Right ventricle myocardium superior (tissue), 1 donor: ENCODE results near the gene NQO1. TPM values are rescaled to one million over a fixed set of nuclear protein-coding genes. Genes with fewer than 3 reads are reported as not detected.
"Not testable (repeated sequence)": the region's sequence is repeated elsewhere in the genome, so short reads cannot be mapped to it uniquely, and the experiment has no call there.

Source experiments
- ATAC-seq: fragments of 200-7000 bp; cut with Tn5 transposase; one replicate; pipeline ENCODE4 v1.9.1; 2020; ENCODE audit warnings: mild to moderate bottlenecking; ENCODE audit not compliant: poor library complexity
- DNase-seq: peaks from one replicate; pipeline ENCODE4 v3.0.0-alpha.2; 2020
- intact Hi-C: fragments of 100-400 bp; cut with DNase I; formaldehyde crosslinking; loops from one replicate; pipeline ENCODE4 v1.11.2; 2022
- long read RNA-seq: library from polyadenylated mRNA; unstranded; transcript quantifications from one replicate; pipeline ENCODE4 v2.0.0, GENCODE V29; 2021
- total RNA-seq: library from RNA; stranded (reverse); fragmentation: NEBNext Ultra II Directional; extraction: Animal tissue kit (Norgen Biotek cat#: 25700); gene quantifications from one replicate; pipeline ENCODE4 v1.2.1, GENCODE V29; 2021
- donor health status: DM: no; HTN: yes; CAD: no; lungs with severe emphysema.

Gene NQO1
- 45.8 TPM for total RNA-seq
- long read RNA-seq, transcript NQO1-201 (6 exons, 2,912 nt): major isoform, 30 of 39 reads
- long read RNA-seq, partial matches to known transcripts: 1 of 39 reads
- long read RNA-seq, other reads (novel, unspliced or antisense): 2 of 39 reads

DNA sequence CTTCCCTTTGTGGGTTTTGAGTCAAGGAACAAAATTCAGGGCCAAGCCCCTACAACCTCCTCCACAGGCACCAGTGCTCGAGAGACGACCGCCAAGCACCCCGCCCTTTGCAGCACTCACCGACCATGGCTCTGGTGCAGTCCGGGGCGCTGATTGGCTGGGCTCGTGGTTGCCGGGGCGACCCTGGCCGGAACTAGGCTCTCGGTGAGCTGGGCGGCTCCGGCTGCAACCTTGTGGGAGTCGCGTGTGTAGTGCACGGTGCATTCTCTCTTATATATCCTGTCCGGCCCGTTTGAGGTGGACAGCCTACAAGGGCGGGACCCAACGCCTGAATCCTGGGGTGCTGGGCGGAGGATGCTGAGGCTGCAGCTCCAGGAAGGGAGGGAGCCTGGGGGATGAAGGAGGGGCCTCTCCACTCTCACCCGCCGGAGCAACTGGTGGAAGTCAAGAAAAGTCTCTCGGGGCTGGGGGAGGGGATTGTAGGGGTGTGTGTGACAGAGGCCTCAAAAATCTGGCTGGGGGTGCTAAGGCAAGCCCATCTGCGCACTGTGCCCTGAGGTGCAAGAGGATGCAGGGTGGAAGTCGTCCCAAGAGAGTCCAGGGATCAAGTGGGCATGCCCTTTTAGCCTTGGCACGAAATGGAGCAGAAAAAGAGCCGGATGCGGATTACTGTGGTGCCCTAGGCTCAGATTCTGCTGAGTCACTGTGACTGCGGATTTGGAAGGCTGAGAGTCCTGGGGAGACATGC, at the start of gene NQO1:
NQO1 (minus strand) TSS at position 248 of the 748 bp plus-strand sequence; CDS start at position 127, 121 bp downstream.
- ATAC-seq (peak; percentile 97), DNase-seq (peak; percentile 97)
- intact Hi-C loops: no loop called here

DNA sequence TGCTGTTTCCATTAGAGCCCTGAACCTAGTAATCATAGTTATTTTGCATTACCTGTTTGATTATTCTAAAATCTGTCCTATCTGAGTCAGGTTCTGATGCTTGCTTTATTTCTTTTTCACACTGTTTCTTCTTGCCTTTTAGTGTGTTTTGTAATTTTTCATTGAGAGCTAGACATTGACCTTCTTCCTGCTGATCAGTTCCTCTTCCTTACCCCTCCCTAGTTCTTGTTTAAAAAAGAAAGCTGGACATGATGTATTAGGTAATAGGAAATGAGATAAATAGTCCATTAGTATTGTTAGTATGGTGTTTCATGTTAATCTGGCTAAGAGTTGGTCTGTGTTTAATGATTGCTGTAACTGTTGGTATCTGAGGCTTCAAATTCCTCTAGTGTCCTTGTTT, 49.2 kb upstream of the NQO1 start:
- DNase-seq: no peak
- no peak for ATAC-seq
- intact Hi-C loops: no loop called here

DNA sequence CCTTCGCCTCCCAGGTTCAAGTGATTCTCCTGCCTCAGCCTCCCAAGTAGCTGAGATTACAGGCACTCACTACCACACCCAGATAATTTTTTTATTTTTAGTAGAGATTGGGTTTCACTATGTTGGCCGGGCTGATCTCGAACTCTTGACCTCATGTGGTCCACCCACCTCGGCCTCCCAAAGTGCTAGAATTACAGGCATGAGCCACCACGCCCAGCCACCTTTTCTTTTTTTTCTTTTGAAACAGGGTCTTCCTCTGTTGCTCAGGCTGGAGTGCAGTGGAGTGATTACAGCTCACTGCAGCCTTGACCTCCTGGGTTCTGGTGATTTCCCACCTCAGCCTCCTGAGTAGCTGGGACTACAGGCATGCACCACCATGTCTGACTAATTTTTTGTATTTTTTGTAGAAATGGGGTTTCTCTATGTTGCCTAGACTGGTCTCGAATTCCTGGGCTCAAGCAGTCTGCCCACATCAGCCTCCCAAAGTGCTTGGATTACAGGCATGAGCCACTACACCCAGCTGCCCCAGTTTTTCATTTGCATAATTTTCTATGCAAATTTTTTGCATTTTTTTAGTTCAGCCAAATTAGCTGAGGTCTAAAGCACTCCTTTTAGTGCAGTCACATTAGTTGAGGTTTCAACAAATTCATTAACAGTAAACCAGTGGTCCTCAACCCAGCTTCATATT, 47.0 kb upstream of the NQO1 start:
- DNase-seq: no peak
- intact Hi-C loops: no loop called here
- no peak for ATAC-seq

DNA sequence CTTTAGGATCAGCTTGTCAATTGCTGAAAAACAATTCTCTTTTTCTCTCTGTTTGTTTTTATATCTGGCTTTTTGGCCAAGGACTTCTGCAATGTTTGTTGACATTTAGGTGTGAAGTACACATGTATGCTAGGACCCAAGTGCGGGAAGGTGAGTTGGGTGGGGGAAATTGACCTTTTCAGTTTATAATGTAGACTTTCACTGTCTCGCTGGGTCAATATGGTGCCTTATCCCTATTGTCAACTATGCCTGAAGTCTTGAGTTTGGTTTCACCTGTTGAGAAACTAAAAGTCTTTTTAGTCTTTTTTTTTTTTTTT, 45.2 kb upstream of the NQO1 start:
- ATAC-seq (no peak), DNase-seq (no peak)
- intact Hi-C loops: no loop called here

DNA sequence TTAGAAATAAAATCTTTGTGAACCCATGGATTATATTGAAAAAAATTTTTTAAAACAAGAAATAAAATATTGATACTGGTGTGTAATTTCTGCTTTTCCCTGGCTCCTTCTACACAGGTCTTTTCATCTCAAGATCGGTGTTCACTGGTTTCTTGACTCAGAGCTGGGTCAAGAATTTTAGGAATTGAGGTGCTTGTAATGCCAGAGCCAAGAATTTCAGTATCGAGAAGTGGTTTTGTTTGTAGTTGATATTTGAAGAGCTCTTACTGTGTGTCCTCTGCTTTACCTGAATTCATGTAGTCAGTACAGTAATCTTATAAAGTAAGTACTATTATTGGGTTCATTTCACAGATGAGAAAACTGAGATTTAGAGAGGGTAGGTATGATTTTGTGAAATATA, 43.0 kb upstream of the NQO1 start:
- DNase-seq (no peak), ATAC-seq (no peak)
- intact Hi-C loops: no loop called here

DNA sequence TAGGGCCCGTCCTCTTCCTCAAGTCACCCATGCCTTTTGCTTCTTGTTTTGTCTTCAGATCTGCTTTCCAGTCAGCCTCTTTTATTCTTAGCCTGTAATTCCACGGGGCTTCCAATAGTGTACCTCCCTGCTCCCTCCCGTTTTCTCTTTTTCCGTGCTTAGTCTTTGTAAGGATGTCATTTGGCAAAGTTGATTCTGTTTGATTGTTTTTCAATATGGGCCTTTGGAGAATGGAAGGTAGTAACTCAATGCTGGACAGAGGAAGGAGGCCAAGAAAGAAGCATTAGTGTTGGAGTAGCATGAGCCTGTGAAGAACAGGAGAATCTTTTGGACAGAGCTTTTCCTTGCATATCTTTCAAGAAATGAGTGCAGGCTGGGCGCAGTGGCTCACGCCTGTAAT, 42.3 kb upstream of the NQO1 start:
- ATAC-seq: no peak
- intact Hi-C loops: no loop called here
- DNase-seq: no peak

DNA sequence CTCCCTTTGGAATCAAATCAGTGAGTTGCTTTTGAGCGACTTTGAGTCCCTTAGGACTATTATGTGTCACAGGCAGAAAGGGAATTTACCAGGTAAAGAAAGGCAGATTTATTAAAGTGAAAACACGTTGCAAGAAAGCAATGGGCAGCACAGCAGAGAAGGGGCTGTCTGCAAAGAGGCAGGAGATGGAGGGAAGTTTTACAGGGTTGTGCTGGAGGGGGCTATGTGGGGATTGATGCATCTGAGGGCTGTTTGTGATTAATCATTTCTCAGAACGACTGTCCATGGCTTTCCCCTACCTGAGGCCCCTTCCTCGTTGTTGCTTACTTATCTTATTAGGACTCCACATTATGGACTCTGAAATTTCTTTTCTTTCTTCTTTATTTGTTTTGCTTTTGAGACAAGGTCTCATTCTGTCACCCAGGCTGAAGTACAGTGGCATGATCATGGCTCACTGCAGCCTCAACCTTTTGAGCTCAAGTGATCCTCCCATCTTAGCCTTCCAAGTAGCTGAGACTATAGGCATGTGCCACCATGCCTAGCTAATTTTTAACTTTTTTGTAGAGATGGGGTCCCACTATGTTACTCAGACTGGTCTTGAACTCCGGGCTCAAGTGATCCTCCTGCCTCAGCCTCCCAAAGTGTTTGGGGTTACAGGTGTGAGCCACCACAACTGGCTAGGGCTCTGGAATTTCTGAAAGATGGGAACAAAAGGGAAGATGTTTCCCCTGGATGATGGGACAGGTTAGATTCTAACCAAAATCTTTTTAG, 41.3 kb upstream of the NQO1 start:
- no peak for DNase-seq
- intact Hi-C loops: no loop called here
- ATAC-seq: no peak

DNA sequence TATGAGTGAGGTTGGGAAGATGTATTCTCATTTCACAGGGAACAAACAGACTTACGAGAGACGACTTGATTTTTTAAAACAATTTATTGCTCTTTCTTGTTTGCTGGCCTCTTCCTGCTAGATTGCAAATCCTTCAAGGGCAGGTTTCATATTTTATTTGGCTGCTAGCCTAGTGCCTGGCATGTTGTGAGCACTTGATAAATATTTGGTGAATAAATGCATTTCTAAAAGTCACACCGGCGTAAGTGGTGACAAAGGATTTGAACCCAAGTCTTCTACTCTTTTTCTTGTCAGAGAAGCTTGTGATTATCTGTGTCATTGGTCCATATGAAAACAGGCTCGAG, 37.2 kb upstream of the NQO1 start:
- ATAC-seq: no peak
- intact Hi-C loops: no loop called here

DNA sequence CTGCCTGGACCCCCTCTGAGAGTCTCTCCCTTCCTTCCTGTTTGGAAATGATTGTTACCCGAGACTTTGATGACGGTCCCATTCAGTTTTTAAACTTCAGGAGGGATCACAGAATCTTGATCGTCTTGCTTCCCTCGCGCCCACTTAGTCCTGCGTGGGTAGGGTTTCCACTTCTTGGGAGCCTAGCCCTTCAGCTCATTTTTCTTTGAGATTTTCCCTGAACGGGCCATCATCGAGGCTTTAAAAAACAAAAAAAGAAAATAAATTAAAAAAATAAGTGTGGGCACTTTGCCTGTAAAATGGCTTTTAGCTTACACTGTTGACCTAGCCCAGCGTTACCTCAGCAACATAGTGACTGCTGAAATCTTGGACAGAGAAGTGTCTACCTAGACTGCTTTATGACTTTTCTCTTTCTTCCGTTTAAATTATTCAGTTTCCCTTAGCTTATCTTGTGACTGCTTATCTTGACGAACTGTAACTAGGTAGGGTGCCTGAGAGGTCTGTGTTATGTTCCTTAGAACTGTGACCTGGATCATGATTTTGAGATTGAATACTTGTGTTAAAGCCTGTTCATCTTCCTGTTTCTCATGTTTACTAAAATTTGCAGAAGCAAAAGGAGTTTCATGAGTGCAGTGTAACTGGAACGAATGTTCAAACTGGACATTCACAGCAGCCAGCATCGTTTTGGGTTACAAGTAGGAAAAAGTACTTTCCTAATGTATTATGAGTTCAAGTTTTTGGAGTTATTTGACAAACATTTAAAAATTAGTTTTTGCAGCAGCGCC, 36.6 kb upstream of the NQO1 start:
- no peak for DNase-seq
- intact Hi-C loops: no loop called here
- ATAC-seq: peak; percentile 42

More for the DNA sequence above, 37.2 kb upstream of the NQO1 start:
- no peak for DNase-seq

DNA sequence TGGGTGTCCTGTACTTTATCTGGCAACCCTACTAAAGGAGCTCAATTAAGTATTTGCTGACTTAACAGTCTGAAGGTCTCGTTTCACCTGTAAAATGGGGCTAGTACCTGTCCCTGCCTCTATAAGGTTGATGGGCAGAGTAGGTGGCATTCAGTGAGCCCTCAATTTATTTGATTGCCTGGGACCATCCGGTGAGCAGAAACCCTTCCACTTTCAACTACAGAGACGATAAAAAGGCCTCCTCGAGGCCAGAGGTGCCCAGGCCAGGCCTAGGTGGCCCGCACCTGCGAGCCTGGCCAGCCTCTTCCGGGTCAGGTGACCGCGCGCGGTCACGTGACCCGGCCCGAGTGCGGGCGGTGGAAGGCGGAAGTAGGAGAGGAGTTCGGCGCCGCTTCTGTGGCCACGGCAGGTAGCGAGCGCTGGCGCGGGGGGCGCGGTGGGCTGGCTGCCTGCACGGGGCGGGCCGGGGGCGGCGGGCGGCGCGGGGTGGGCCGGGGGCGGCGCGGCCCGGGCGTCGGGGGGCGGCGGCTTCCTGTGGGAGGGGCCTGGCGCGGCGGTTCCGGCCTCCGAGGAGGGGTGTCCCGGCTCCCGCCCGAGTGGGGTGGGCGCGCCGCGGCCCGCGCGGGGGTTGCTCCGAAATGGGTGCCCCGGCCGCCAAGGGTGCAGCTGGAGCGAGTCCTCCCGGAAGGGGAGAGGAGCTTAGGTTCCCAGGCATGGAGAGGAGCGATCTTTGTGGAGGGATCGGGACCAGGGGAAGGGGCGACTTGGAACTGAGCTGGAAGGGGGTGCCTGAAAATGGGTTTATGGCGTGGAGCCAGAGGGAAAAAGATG, 35.8 kb upstream of the NQO1 start, which contains the start of gene WWP2:
WWP2 (plus strand) TSS at position 350 of the 831 bp plus-strand sequence. CDS start 24,679 bp downstream, outside the sequence.
- intact Hi-C loops: no loop called here
- ATAC-seq (peak; percentile 87), DNase-seq (peak; percentile 83)

DNA sequence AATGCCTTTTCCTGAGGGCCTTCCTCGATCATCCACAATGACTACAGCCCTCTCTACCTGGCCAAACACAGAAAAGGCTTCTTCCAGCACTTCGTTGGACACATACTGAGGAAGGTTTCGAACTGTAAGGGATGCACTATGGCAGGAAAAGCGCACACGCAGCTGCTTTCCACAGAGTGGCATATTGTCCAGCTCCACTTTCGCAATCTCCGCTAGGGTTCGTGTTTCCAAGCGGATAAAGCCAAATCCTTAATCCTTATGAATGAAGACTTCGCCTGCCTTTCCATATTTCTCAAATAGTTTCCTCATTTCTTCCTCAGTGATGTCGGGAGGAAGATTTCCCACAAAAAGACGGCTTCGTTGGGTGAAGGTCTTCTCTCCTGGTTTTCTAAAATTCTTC, 31.0 kb upstream of the NQO1 start:
- not testable (repeated sequence) for DNase-seq, ATAC-seq

DNA sequence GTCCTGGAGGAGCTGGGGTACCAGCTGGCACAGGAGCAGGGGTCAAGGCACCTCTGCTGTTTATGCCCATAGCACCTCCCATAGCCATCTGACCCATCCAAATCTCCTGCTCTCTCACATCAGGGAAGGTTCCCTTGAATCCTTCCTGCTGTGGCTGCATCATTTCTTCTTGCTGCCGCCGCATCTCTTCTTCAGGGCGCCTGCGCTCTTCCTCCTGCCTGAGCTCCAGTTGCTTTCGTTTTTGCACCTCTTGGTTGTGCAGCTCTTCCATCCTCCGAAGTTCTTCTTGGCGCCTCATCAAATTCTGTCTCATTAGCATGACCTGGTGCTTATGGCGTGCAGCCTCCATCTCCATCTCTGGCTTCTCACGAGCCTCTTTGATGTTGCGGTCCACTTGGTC, 30.3 kb upstream of the NQO1 start:
- ATAC-seq: no peak
- intact Hi-C loops: loop anchor here (10.0 kb wide), 1 partner anchor 362 kb away; no protein-coding TSS in a partner anchor
- DNase-seq: no peak

More for the DNA sequence above, 31.0 kb upstream of the NQO1 start:
- intact Hi-C loops: loop anchor here (10.0 kb wide), 1 partner anchor 363 kb away; no protein-coding TSS in a partner anchor

DNA sequence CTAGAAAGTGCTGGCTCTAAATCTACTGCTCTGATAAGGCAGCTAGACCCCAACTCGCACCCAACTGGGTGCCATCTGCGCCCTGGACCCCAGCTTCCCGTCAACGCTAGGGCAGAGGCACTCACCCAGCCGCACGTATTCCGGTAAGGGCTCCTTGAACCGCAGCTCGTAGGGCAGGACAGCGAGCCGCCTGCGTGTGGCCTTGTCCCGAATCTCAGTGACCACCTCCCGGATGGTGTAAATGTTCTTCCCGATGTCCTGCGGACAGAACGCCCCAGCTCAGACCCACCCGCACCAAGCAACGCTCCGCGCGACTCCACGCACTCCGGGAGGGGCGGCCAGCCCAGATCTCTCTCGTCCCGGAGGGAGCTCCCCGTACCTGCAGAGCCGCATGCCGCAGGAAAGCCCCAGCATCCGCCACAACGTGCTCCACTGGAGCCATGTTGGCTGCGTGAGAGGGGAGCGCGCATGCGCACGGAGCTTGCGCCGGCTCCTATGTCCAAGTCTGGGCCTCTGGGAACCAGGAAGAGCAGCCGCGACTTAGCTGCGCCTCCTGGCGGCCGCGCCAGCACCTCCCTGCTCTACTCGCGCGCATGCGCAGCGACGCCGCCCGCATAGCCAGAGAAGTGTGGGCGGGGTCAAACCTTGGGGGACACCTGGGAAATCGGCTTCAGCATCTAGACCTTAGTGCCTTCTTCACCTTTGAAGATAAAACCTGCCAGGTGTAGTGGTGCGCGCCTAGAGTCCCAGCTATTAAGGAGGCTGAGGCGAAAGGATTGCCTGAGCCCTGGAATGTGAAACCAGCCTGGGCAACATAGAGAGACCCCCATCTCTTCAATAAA, 28.3 kb upstream of the NQO1 start, which contains the start of gene NOB1:
NOB1 (minus strand) TSS at position 458 of the 842 bp plus-strand sequence; CDS start at position 442, 16 bp downstream.
- peak; percentile 99 for ATAC-seq
- DNase-seq: peak; percentile 98
- intact Hi-C loops: loop anchor here (2.0 to 10.0 kb wide), 2 partner anchors 46 to 360 kb away; no protein-coding TSS in a partner anchor

DNA sequence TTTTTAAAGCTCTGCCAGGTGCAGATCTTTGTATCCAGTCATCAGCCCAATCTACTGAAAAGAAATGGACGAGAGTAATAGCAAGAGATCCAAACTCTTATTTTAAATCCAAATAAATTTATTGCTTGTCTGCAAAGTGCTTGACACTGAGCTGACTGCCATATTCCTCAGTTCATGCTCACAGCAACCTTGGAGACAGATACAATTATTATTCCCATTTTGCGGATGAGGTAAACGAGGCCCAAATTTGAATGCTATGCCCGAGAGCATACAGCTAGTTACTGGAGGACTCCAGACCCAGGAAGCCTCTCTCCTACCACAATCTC, 27.7 kb upstream of the NQO1 start:
- no peak for DNase-seq
- intact Hi-C loops: loop anchor here (2.0 to 10.0 kb wide), 2 partner anchors 45 to 359 kb away; no protein-coding TSS in a partner anchor
- ATAC-seq: no peak

DNA sequence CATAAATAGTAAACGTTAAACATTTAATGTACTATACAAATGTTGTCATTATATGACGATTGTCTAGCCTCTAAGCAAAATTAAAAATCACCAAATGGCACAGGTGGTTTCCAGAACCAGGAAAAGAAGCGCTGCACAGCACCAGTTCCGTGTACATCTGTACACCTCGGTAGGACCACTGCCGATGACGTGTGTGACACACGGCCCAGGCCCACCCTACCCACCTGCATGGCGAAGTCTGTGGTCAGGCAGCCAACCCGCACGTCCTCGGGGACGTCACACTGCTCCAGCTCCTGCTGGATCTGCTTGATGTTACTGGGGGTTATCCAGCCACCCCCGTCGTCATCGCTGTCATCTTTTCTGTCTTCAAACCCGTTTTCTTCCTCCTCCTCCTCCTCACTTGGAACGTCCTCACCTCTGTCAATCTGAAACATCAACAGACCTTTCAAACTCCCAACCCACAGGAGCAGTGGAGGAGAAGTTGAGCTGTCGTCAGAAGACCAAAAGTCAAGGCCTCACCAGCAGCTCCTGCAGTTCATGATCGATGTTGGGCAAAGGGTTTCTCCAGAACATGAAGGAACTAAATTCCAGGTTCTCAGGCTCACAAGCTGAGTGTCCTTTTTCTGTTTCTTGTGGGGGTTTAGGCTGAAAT, 22.5 kb upstream of the NQO1 start:
- DNase-seq: no peak
- ATAC-seq: no peak
- intact Hi-C loops: no loop called here

DNA sequence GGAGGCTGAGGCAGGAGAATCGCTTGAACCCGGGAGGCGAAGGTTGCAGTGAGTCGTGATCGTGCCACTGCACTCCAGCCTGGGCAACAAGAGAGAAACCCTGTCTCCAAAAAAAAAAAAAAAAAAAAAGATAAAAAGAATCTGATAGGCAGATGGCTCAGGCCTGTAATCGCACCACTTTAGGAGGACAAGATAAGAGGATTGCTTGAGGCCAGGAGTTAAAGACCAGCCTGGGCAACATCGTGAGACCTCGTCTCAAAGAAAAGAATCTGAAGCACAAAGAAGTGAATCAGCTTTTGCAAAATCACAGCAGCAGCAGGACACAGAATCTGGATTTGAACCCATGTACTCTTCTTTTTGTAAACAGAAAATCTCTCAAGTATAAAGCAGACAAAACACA, 20.8 kb upstream of the NQO1 start:
- no peak for ATAC-seq
- intact Hi-C loops: no loop called here
- no peak for DNase-seq
